IMR-90 (cell line): Measurements from ENCODE around the gene TMEM121B.

ENCODE experiments used
- BHLHE40 ChIP-seq: fragments of 150-350 bp; IDR thresholded peaks from 2 replicates; pipeline ENCODE4 v1.6.1; 2016; ENCODE audit warnings: mild to moderate bottlenecking, low read depth, low read length
- FOS ChIP-seq: fragments of 150-350 bp; IDR thresholded peaks from 2 replicates; pipeline ENCODE4 v1.6.1; 2016; ENCODE audit warnings: low read depth, low read length
- MAFK ChIP-seq: IDR thresholded peaks from 2 replicates; pipeline ENCODE4 v1.6.1; 2012; ENCODE audit warnings: low read depth, low read length, improper control_type of control experiment
- POLR2A ChIP-seq: IDR thresholded peaks from 2 replicates; pipeline ENCODE4 v1.6.1; 2012; ENCODE audit warnings: mild to moderate bottlenecking, low read depth, low read length
- TF ChIP-seq, protein P1 (sequence below): conservative IDR thresholded peaks from 2 replicates; pipeline ENCODE4 v1.5.1; 2012; ENCODE audit warnings: mild to moderate bottlenecking, low read depth, low read length, improper control_type of control experiment

DNA sequence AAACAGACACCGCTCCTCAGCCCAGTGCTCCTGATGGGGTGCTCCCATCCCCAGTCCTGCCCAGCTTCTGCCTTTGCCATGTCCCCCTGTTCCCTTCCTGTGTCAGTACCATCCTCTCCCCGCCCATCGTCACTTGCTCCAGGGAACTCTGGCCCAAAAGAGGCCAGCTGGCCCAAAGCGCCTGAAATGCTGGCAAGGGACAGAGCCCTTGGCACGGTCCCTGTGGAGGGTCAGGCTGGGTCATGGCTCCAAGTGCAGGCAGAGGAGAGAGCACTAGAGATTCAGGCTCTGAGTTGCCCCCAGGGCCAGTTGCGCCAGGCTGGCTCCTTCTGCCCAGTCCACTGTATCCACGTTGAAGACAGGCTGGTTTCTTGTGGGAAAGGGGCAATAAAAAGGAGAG, 46.3 kb upstream of the TMEM121B start:
- TF ChIP-seq, protein P1, sequence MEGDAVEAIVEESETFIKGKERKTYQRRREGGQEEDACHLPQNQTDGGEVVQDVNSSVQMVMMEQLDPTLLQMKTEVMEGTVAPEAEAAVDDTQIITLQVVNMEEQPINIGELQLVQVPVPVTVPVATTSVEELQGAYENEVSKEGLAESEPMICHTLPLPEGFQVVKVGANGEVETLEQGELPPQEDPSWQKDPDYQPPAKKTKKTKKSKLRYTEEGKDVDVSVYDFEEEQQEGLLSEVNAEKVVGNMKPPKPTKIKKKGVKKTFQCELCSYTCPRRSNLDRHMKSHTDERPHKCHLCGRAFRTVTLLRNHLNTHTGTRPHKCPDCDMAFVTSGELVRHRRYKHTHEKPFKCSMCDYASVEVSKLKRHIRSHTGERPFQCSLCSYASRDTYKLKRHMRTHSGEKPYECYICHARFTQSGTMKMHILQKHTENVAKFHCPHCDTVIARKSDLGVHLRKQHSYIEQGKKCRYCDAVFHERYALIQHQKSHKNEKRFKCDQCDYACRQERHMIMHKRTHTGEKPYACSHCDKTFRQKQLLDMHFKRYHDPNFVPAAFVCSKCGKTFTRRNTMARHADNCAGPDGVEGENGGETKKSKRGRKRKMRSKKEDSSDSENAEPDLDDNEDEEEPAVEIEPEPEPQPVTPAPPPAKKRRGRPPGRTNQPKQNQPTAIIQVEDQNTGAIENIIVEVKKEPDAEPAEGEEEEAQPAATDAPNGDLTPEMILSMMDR = no peak
- TF ChIP-seq BHLHE40 (no peak), POLR2A (no peak), MAFK (no peak), FOS (no peak)
